Measurements from ENCODE around the gene ONECUT3.
A peak's percentile ranks its signal among the peaks of the same experiment; 100 is the strongest.
"Not testable (repeated sequence)": the region's sequence is repeated elsewhere in the genome, so short reads cannot be mapped to it uniquely, and the experiment has no call there.

The ONECUT3 gene

GRCh38 chr19:1794424-1795172, 41.3 kb downstream of the ONECUT3 start:
- no peak for DNase-seq (ENCODE audit: low read depth in 2 of 2)

- DNase-seq (ENCODE audit: low read depth in 2 of 2) = no peak
Observed at GRCh38 chr19:1796395-1797142, 43.3 kb downstream of the ONECUT3 start.

GRCh38 chr19:1797313-1797712, 44.0 kb downstream of the ONECUT3 start:
- DNase-seq (ENCODE audit: low read depth in 2 of 2) = not testable (repeated sequence)

GRCh38 chr19:1799695-1800342, 46.5 kb downstream of the ONECUT3 start:
- DNase-seq (ENCODE audit: low read depth in 2 of 2) = no peak

GRCh38 chr19:1804858-1805257, 51.6 kb downstream of the ONECUT3 start:
- no peak for DNase-seq (ENCODE audit: low read depth in 2 of 2)

GRCh38 chr19:1805401-1806183, 52.3 kb downstream of the ONECUT3 start:
- DNase-seq (ENCODE audit: low read depth in 2 of 2) = no peak

- no peak for DNase-seq (ENCODE audit: low read depth in 2 of 2)
Observed at GRCh38 chr19:1806184-1807029, 53.1 kb downstream of the ONECUT3 start.

- DNase-seq (ENCODE audit: low read depth in 2 of 2) = no peak
Observed at GRCh38 chr19:1807030-1807694, 53.9 kb downstream of the ONECUT3 start.

GRCh38 chr19:1807695-1808394, 54.5 kb downstream of the ONECUT3 start:
- DNase-seq (ENCODE audit: low read depth in 2 of 2) = no peak

GRCh38 chr19:1808395-1808731, 55.1 kb downstream of the ONECUT3 start:
- no peak for DNase-seq (ENCODE audit: low read depth in 2 of 2)

GRCh38 chr19:1809678-1810077, 56.4 kb downstream of the ONECUT3 start:
- no peak for DNase-seq (ENCODE audit: low read depth in 2 of 2)

GRCh38 chr19:1810439-1811160, 57.3 kb downstream of the ONECUT3 start:
- DNase-seq (ENCODE audit: low read depth in 2 of 2) = no peak

GRCh38 chr19:1811472-1811894, 58.2 kb downstream of the ONECUT3 start:
- peak in 1 of 2 donors; percentile 37 for DNase-seq (ENCODE audit: low read depth in 2 of 2)

GRCh38 chr19:1811942-1812425, 58.7 kb downstream of the ONECUT3 start, which contains the start of gene ATP8B3:
Gene ATP8B3 (minus strand): TSS chr19:1812276. CDS start chr19:1811736, 540 bp downstream.
- DNase-seq (ENCODE audit: low read depth in 2 of 2) = peak in 1 of 2 donors; percentile 50

- peak; percentile 48 to 65 for DNase-seq (ENCODE audit: low read depth in 2 of 2)
Observed at GRCh38 chr19:1812426-1813191, 59.3 kb downstream of the ONECUT3 start.

GRCh38 chr19:1813192-1814182, 60.2 kb downstream of the ONECUT3 start:
- DNase-seq (ENCODE audit: low read depth in 2 of 2) = no peak

- no peak for DNase-seq (ENCODE audit: low read depth in 2 of 2)
Observed at GRCh38 chr19:1814391-1814790, 61.1 kb downstream of the ONECUT3 start.
